ENCODE data around the gene DGCR2.

Gene DGCR2

GRCh38 chr22:19120829-19121630 is 1.2 kb downstream of the DGCR2 start:
- peak; percentile 32 for DNase-seq (ENCODE audit: low read depth)
- peak overlapping the region; percentile 77 for H3K4me3 ChIP-seq (replicated peaks; ENCODE audit: low read depth, low read length)
- no peak for TF ChIP-seq CTCF (IDR thresholded peaks at IDR 0.05; ENCODE audit: low read length, missing control alignments)

- no peak for DNase-seq (ENCODE audit: low read depth)
- H3K4me3 ChIP-seq (replicated peaks; ENCODE audit: low read depth, low read length), result no peak overlapping the region
- TF ChIP-seq CTCF (IDR thresholded peaks at IDR 0.05; ENCODE audit: low read length, missing control alignments), result no peak
Observed at GRCh38 chr22:19119949-19120348, 2.3 kb downstream of the DGCR2 start.

- no peak for DNase-seq (ENCODE audit: low read depth)
- TF ChIP-seq CTCF (IDR thresholded peaks at IDR 0.05; ENCODE audit: low read length, missing control alignments), result no peak
- H3K4me3 ChIP-seq (replicated peaks; ENCODE audit: low read depth, low read length), result no peak overlapping the region
Observed at GRCh38 chr22:19118329-19118880, 3.8 kb downstream of the DGCR2 start.

GRCh38 chr22:19117111-19117512 is 5.1 kb downstream of the DGCR2 start:
- no peak overlapping the region for H3K4me3 ChIP-seq (replicated peaks; ENCODE audit: low read depth, low read length)
- no peak for TF ChIP-seq CTCF (IDR thresholded peaks at IDR 0.05; ENCODE audit: low read length, missing control alignments)
- no peak for DNase-seq (ENCODE audit: low read depth)

GRCh38 chr22:19115628-19116027 is 6.6 kb downstream of the DGCR2 start:
- peak; percentile 26 for DNase-seq (ENCODE audit: low read depth)
- H3K4me3 ChIP-seq (replicated peaks; ENCODE audit: low read depth, low read length), result no peak overlapping the region
- TF ChIP-seq CTCF (IDR thresholded peaks at IDR 0.05; ENCODE audit: low read length, missing control alignments), result peak; percentile 45

- no peak for TF ChIP-seq CTCF (IDR thresholded peaks at IDR 0.05; ENCODE audit: low read length, missing control alignments)
- no peak overlapping the region for H3K4me3 ChIP-seq (replicated peaks; ENCODE audit: low read depth, low read length)
- no peak for DNase-seq (ENCODE audit: low read depth)
Observed at GRCh38 chr22:19114984-19115552, 7.1 kb downstream of the DGCR2 start.
